Kidney (tissue), 14 donors: ENCODE measurements around the gene DOK7. TPM values are rescaled to one million over a fixed set of nuclear protein-coding genes. Genes with fewer than 3 reads are reported as not detected.

Experiments
- DNase-seq, 5 donors: peaks; one replicate each; pipeline ENCODE4 v3.0.0-alpha.2; 2013 to 2020
- FAIRE-seq: peaks from 2 replicates; lab custom pipeline; 2012; peaks lifted over from hg19 to GRCh38; lab: Jason Lieb, UNC
- H3K27ac ChIP-seq, 2 donors: one replicate each; pipeline ENCODE4 v1.7.0; 2013; ENCODE audit warnings: low read depth in 2 of 2, low read length in 2 of 2, inconsistent platforms in 1 of 2
- H3K27me3 ChIP-seq: one replicate; pipeline ENCODE4 v1.7.1; 2013; ENCODE audit warnings: low read length, inconsistent platforms; ENCODE audit not compliant: control insufficient read depth, insufficient read depth
- H3K36me3 ChIP-seq, 3 donors: one replicate each; pipeline versions ENCODE4 v1.7.0 to v1.7.1; 2013; ENCODE audit warnings: low read length in 3 of 3, control low read depth in 1 of 3, inconsistent platforms in 1 of 3; ENCODE audit not compliant: insufficient read depth in 3 of 3, control insufficient read depth in 2 of 3
- H3K4me1 ChIP-seq, 3 donors: one replicate each; pipeline versions ENCODE4 v1.7.0 to v1.7.1; 2013; ENCODE audit warnings: low read length in 3 of 3, inconsistent platforms in 1 of 3, low read depth in 1 of 3; ENCODE audit not compliant: control insufficient read depth in 2 of 3, insufficient read depth in 2 of 3
- H3K4me3 ChIP-seq, 3 donors: one replicate each; pipeline versions ENCODE4 v1.7.0 to v1.8.1; 2013; ENCODE audit warnings: low read length in 3 of 3, control low read depth in 1 of 3, inconsistent platforms in 1 of 3
- H3K9ac ChIP-seq, 3 donors: one replicate each; pipeline versions ENCODE4 v1.7.0 to v1.7.1; 2013; ENCODE audit warnings: low read length in 3 of 3, control low read depth in 1 of 3, inconsistent platforms in 1 of 3
- H3K9me3 ChIP-seq, 3 donors: one replicate each; pipeline versions ENCODE4 v1.7.0 to v1.7.1; 2013; ENCODE audit warnings: low read length in 3 of 3, control low read depth in 1 of 3, inconsistent platforms in 1 of 3; ENCODE audit not compliant: control insufficient read depth in 2 of 3, insufficient read depth in 1 of 3
- intact Hi-C: fragments of 100-400 bp; cut with DNase I; formaldehyde crosslinking; loops from one replicate; pipeline ENCODE4 v1.11.1; 2022
- polyA plus RNA-seq: library from polyadenylated mRNA; stranded (reverse); fragments of 350-450 nt; fragmentation: Illumina TruSeq; extraction: RNeasy Lipid Tissue Mini Kit (QIAGEN cat#74804); gene quantifications from one replicate; pipeline ENCODE4 v1.2.3, GENCODE V29; 2014; ENCODE audit warnings: low read depth, low replicate concordance; ENCODE audit not compliant: insufficient read depth
- total RNA-seq: library from RNA; stranded (reverse); fragmentation: NEBNext Ultra II Directional; extraction: Animal tissue kit (Norgen Biotek cat#: 25700); gene quantifications from one replicate; pipeline ENCODE4 v1.2.1, GENCODE V29; 2021
- TF ChIP-seq, protein P1 (sequence below): IDR thresholded peaks from 3 replicates; pipeline ENCODE4 v1.5.1; 2012; ENCODE audit warnings: mild to moderate bottlenecking, moderate library complexity, borderline replicate concordance; ENCODE audit not compliant: insufficient read depth; ENCODE audit errors: extremely low read depth
- donor health status: control.
- donor health status: control.
- donor health status: control.
- donor health status: control.
- donor health status: control.
- donor health status: DM: yes; HTN: yes; CAD: no.
- donor health status: Normal renal cell carcinoma (clear cell type).

DOK7 gene
- total and polyA plus RNA-seq, 2 donors from 2014 or later: 1.2 to 7.0 TPM

DNA sequence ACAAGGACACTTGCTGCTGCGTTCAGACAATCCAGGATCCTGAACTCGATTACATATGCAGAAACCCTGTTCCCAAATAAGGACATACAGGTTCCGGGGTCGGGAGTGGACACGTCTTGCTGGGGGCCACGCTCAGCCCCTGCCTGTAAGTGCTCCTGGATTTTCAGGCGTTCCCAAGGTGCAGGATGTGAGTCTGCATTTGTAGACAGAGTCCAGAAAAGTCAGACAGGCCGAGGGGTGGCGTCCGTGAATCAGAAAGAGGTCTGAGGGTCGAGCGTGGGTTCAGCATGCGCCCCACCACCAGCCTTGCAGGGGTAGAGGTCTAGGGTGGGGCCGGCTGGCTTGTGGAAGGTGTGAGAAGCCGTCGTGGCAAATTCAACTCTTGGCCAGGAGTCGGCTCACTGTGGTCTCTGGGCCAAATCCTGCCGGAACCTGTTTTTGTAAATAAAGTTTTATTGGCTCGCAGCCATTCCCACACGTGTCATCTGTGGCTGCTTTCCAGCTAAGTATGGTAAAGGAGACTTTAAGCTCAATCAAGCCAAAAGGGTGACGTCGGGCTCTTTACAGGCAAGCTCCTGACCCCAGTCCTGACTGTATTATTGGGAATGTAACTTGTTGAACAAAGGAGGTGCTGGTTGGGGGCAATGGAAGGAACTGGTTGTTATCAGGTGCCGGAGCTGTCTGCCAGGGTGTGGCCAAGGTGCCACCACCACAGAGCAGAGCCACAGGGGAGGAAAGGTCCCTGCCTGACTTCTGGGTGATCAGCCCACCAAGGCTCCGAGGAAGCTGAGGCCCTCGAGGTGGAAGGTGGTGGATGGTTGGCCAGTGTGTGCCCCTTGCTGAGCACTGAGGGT lies 7.4 kb downstream of the DOK7 start:
- no peaks in the 10 kb centered on the region for H3K36me3 ChIP-seq
- no peak for FAIRE-seq
- H3K4me1 ChIP-seq: peaks cover 0 to 3% (median 0%) of the 10 kb centered on the region in 3 donors
- H3K9me3 ChIP-seq: peaks cover 0 to 4% (median 0%) of the 10 kb centered on the region in 3 donors
- intact Hi-C loops: no loop called here
- no peak overlapping the region for H3K27ac ChIP-seq
- no peak overlapping the region for H3K4me3 ChIP-seq
- peak in 1 of 5 donors; percentile 46 for DNase-seq
- TF ChIP-seq, protein P1, sequence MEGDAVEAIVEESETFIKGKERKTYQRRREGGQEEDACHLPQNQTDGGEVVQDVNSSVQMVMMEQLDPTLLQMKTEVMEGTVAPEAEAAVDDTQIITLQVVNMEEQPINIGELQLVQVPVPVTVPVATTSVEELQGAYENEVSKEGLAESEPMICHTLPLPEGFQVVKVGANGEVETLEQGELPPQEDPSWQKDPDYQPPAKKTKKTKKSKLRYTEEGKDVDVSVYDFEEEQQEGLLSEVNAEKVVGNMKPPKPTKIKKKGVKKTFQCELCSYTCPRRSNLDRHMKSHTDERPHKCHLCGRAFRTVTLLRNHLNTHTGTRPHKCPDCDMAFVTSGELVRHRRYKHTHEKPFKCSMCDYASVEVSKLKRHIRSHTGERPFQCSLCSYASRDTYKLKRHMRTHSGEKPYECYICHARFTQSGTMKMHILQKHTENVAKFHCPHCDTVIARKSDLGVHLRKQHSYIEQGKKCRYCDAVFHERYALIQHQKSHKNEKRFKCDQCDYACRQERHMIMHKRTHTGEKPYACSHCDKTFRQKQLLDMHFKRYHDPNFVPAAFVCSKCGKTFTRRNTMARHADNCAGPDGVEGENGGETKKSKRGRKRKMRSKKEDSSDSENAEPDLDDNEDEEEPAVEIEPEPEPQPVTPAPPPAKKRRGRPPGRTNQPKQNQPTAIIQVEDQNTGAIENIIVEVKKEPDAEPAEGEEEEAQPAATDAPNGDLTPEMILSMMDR: no peak
- no peak overlapping the region for H3K9ac ChIP-seq
- H3K27me3 ChIP-seq: no peaks in the 10 kb centered on the region

DNA sequence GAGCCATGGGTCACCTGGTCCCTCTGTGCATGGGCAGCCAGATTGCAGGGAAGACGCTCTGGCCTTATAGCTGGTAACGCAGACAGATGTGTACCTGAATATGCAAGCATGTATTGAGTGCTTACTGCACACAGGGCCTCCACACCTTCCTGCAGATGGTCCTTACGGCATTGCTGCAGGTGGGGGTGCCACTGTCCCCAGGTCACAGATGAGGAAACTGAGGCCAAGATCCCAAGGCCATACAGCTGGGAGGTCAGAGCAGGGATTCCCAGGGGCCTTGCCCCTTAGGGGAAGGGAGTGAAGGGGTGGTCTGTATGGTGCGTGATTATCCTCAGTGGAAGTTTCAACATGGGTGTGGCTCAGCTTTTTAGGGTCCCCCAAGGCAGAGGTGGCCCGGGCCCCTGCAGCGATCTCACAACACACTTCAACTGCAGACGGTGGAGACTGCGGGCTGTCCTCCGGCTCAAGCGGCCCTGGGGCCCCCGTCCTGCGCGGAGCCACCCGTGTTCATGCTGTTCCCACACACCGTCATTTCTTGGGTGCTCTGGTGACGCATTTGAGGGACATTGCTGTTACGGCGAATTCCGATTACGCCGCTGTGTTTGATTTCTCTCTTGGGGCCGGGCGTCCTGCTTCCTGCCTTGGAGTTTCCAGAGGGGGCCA lies 8.1 kb downstream of the DOK7 start:
- peak in 2 of 5 donors; percentile 40 to 71 for DNase-seq
- no peak for FAIRE-seq
- H3K9ac ChIP-seq: no peak overlapping the region
- peaks cover 0 to 4% (median 0%) of the 10 kb centered on the region in 3 donors for H3K9me3 ChIP-seq
- H3K4me1 ChIP-seq: peaks cover 0 to 3% (median 0%) of the 10 kb centered on the region in 3 donors
- H3K36me3 ChIP-seq: no peaks in the 10 kb centered on the region
- TF ChIP-seq, protein P1: no peak
- no peak overlapping the region for H3K27ac ChIP-seq
- H3K4me3 ChIP-seq: no peak overlapping the region
- intact Hi-C loops: no loop called here
- no peaks in the 10 kb centered on the region for H3K27me3 ChIP-seq

DNA sequence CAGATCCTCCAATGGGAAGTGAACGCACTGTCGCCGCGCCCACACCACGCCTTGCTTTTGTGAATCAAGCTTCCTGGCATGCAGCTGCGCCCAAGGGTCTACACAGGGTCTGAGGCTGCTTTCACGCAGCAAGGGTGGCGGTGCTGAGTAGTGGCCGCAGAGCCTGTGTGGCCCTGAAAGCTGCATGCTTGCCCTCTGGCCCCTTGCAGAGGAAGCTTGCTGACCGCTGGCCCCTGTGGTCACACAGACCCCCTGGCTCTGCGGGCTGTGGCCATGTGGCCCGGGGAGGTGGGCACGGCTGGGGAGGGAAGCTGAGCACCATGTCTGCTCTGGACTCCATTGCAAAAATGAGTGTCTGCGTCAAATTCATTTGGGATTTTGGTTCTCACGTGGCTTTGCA lies 8.8 kb downstream of the DOK7 start:
- TF ChIP-seq, protein P1: no peak
- Histone ChIP-seq H3K36me3 (no peaks in the 10 kb centered on the region), H3K9ac (no peak overlapping the region), H3K4me1 (peaks cover 0 to 3% (median 0%) of the 10 kb centered on the region in 3 donors), H3K27me3 (no peaks in the 10 kb centered on the region), H3K9me3 (peaks cover 0 to 4% (median 0%) of the 10 kb centered on the region in 3 donors), H3K27ac (no peak overlapping the region), H3K4me3 (no peak overlapping the region)
- intact Hi-C loops: no loop called here
- peak in 2 of 5 donors; percentile 34 to 53 for DNase-seq
- FAIRE-seq: no peak
